ENCODE measurements around the gene PIGL. TPM values are rescaled to one million over a fixed set of nuclear protein-coding genes. Genes with fewer than 3 reads are reported as not detected.

Gene PIGL
- total RNA-seq, 1 donor = 14.7 TPM

DNA sequence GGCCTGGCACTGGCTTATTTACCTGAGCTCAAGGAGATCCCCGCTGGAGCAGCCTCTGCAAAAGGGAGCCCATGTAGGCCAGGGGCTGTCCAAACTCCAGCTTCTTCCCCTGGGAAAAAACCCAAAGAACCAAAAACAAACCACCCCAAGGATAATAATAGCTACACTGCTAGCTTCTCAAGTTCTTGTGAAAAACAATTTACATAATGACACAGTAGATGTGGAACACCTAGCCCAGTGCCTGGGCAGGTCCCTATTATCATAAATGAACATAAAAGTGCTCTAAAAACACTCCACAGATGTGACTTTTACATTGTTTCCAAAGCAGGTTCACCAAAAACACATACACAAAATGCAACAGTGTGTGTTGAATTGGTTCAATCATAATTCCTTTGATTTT lies 109.0 kb downstream of the PIGL start:
- no peak for TF ChIP-seq CTCF (IDR thresholded peaks at IDR 0.05; ENCODE audit: insufficient read depth, low read depth, low read length)

DNA sequence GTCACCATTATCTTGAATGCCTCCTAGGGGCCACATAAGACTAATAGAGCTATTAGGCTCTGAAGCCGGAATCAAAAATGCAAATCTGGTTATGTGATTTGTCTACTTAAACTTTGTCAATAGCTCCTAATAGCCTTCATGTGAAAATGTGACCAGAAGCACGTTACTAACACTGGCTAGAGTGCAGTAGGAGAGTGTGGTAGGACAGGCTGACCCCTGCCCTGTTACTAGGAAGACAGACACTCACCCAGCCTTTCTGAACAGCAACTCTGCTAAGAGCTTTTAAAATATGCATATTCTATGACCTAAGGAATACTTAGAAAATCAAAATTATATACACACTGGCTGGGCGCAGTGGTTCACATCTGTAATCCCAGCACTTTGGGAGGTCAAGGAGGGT lies 110.0 kb downstream of the PIGL start:
- TF ChIP-seq CTCF (IDR thresholded peaks at IDR 0.05; ENCODE audit: insufficient read depth, low read depth, low read length) = no peak
- no peak for DNase-seq (ENCODE audit: low read depth)
- H3K4me3 ChIP-seq (ENCODE audit: low read depth, low read length) = no peak overlapping the region

More for the DNA sequence above, 109.0 kb downstream of the PIGL start:
- no peak overlapping the region for H3K4me3 ChIP-seq (ENCODE audit: low read depth, low read length)
- DNase-seq (ENCODE audit: low read depth) = no peak

GRCh38 chr17:16328997-16329396 lies 112.0 kb downstream of the PIGL start:
- DNase-seq (ENCODE audit: low read depth) = no peak
- peak; percentile 28 for TF ChIP-seq CTCF (IDR thresholded peaks at IDR 0.05; ENCODE audit: insufficient read depth, low read depth, low read length)
- H3K4me3 ChIP-seq (ENCODE audit: low read depth, low read length) = no peak overlapping the region

- no peak overlapping the region for H3K4me3 ChIP-seq (ENCODE audit: low read depth, low read length)
- DNase-seq (ENCODE audit: low read depth) = no peak
- TF ChIP-seq CTCF (IDR thresholded peaks at IDR 0.05; ENCODE audit: insufficient read depth, low read depth, low read length) = no peak
These were observed 112.7 kb downstream of the PIGL start for GRCh38 chr17:16329519-16330271.

- no peak for TF ChIP-seq CTCF (IDR thresholded peaks at IDR 0.05; ENCODE audit: insufficient read depth, low read depth, low read length)
- no peak overlapping the region for H3K4me3 ChIP-seq (ENCODE audit: low read depth, low read length)
- DNase-seq (ENCODE audit: low read depth) = no peak
These were observed 121.4 kb downstream of the PIGL start for GRCh38 chr17:16338391-16338790.

GRCh38 chr17:16339402-16339801 lies 122.4 kb downstream of the PIGL start:
- TF ChIP-seq CTCF (IDR thresholded peaks at IDR 0.05; ENCODE audit: insufficient read depth, low read depth, low read length) = no peak
- no peak overlapping the region for H3K4me3 ChIP-seq (ENCODE audit: low read depth, low read length)
- no peak for DNase-seq (ENCODE audit: low read depth)

DNA sequence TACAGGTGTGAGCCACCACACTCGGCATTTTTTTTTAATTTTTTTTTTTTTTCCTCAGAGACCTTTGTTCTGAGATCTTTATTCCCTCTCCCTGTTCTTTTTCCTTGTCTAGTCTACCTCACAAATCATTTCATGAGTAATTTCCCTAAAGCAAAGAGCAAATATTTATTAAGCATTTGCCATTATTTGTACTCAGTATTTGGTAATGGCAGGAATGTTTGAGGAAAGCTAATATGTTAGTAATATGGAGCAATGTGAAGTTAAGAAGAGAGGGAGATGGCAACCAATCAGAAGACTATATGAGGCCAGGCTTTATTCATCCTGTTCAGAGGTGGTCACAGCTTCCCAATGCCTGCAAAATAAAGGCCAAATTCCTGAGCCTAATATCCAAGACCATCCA lies 122.9 kb downstream of the PIGL start:
- TF ChIP-seq CTCF (IDR thresholded peaks at IDR 0.05; ENCODE audit: insufficient read depth, low read depth, low read length) = no peak
- no peak for DNase-seq (ENCODE audit: low read depth)
- H3K4me3 ChIP-seq (ENCODE audit: low read depth, low read length) = no peak overlapping the region
